Immature natural killer cell (primary cell): ENCODE data around the gene PRICKLE1. TPM values are rescaled to one million over a fixed set of nuclear protein-coding genes. Genes with fewer than 3 reads are reported as not detected.

ENCODE experiments used
- DNase-seq, 3 donors: peaks; one replicate each; pipeline ENCODE4 v3.0.0; 2022; ENCODE audit warnings: mixed read lengths in 1 of 3
- H3K27ac Mint-ChIP-seq, 6 donors: one replicate each; pipeline ENCODE4 v1.8.0; 2020; ENCODE audit warnings: mixed read lengths in 6 of 6, mild to moderate bottlenecking in 5 of 6, inconsistent platforms in 4 of 6, moderate library complexity in 3 of 6
- H3K27me3 Mint-ChIP-seq, 3 donors: one replicate each; pipeline ENCODE4 v1.8.0; 2020 to 2021; ENCODE audit warnings: low read depth in 3 of 3, mild to moderate bottlenecking in 3 of 3, mixed read lengths in 3 of 3, moderate library complexity in 3 of 3, inconsistent platforms in 1 of 3
- H3K36me3 Mint-ChIP-seq, 3 donors: one replicate each; pipeline ENCODE4 v1.8.0; 2020; ENCODE audit warnings: mixed read lengths in 3 of 3, inconsistent platforms in 2 of 3, mild to moderate bottlenecking in 2 of 3
- H3K4me1 Mint-ChIP-seq, 2 donors: one replicate each; pipeline ENCODE4 v1.8.0; 2020; ENCODE audit warnings: inconsistent platforms in 2 of 2, mild to moderate bottlenecking in 2 of 2, mixed read lengths in 2 of 2, moderate library complexity in 1 of 2
- H3K4me3 Mint-ChIP-seq, 5 donors: one replicate each; pipeline ENCODE4 v1.8.0; 2020; ENCODE audit warnings: mild to moderate bottlenecking in 5 of 5, mixed read lengths in 5 of 5, inconsistent platforms in 3 of 5, moderate library complexity in 3 of 5
- H3K9me3 Mint-ChIP-seq, 6 donors: one replicate each; pipeline ENCODE4 v1.8.0; 2020; ENCODE audit warnings: mild to moderate bottlenecking in 6 of 6, mixed read lengths in 6 of 6, inconsistent platforms in 4 of 6, moderate library complexity in 3 of 6
- polyA plus RNA-seq, 3 donors: library from polyadenylated mRNA; unstranded; fragments of 300-500 nt; fragmentation: Illumina TruSeq; gene quantifications; one replicate each; pipeline ENCODE4 v1.2.3, GENCODE V29; 2021

Gene PRICKLE1
- polyA plus RNA-seq, 3 donors from 2014 or later = 0.08 to 0.38 TPM; not detected in 1

DNA sequence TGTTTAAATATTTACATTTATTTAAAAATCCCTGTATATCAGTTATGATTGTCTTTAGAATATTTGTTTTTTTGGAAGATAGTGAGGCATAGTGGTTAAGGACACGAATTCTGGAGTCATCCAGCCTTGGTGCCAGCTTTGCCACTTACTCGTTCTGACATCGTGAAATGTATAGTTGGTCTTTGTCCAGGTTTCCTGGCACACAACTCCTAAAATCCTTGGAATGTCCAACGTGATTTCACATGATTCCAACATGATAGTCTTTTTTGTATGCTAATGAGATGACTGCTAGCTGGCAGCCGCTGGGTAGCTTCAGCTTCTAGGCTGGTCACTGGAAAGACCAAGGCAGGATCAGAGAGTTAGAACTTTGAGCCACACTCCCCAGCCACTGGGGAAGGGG lies 64.8 kb downstream of the PRICKLE1 start:
- DNase-seq = no peak
- H3K36me3 Mint-ChIP-seq = no peaks in the 10 kb centered on the region
- no peak overlapping the region for H3K4me3 Mint-ChIP-seq
- peaks cover 0 to 5% (median 0%) of the 10 kb centered on the region in 6 donors for H3K9me3 Mint-ChIP-seq
- no peaks in the 10 kb centered on the region for H3K4me1 Mint-ChIP-seq
- no peaks in the 10 kb centered on the region for H3K27me3 Mint-ChIP-seq
- no peak overlapping the region for H3K27ac Mint-ChIP-seq

DNA sequence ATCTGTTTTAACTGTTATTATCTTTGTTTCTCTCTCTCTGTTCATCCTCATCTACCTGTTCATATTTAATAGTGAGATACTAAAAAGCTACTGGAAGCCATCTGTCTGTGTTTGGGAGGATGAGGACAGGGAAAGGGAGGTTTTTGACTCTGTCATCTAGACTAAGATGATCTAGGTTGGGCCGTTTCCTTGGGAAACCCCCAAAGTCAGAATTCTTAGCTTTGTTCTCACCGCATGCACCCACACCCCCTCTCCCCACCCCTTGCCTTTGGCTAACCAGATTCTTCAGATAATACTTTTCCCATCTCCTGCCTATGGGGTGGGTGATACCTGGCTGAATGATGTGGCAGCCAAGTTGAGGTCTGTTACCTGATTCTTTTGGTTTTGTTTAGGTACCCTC lies 73.0 kb downstream of the PRICKLE1 start:
- Mint-ChIP-seq H3K27me3 (peaks cover 0 to 10% (median 2%) of the 10 kb centered on the region in 3 donors), H3K4me3 (no peak overlapping the region), H3K9me3 (peaks cover 0 to 4% (median 0%) of the 10 kb centered on the region in 6 donors), H3K36me3 (no peaks in the 10 kb centered on the region), H3K27ac (no peak overlapping the region), H3K4me1 (no peaks in the 10 kb centered on the region)
- no peak for DNase-seq

- H3K27me3 Mint-ChIP-seq = peaks cover 2 to 6% (median 5%) of the 10 kb centered on the region in 3 donors
- no peaks in the 10 kb centered on the region for H3K4me1 Mint-ChIP-seq
- no peak overlapping the region for H3K27ac Mint-ChIP-seq
Measured at GRCh38 chr12:42511656-42512055, 77.9 kb downstream of the PRICKLE1 start.

GRCh38 chr12:42510823-42511222 lies 78.7 kb downstream of the PRICKLE1 start:
- Mint-ChIP-seq H3K36me3 (no peaks in the 10 kb centered on the region), H3K4me1 (no peaks in the 10 kb centered on the region), H3K27ac (no peak overlapping the region), H3K27me3 (peaks cover 2 to 6% (median 4%) of the 10 kb centered on the region in 3 donors), H3K4me3 (no peak overlapping the region), H3K9me3 (no peaks in the 10 kb centered on the region)
- DNase-seq = no peak

More at GRCh38 chr12:42511656-42512055, 77.9 kb downstream of the PRICKLE1 start:
- DNase-seq = no peak
- Mint-ChIP-seq H3K9me3 (peaks cover 0 to 2% (median 0%) of the 10 kb centered on the region in 6 donors), H3K36me3 (no peaks in the 10 kb centered on the region), H3K4me3 (no peak overlapping the region)

DNA sequence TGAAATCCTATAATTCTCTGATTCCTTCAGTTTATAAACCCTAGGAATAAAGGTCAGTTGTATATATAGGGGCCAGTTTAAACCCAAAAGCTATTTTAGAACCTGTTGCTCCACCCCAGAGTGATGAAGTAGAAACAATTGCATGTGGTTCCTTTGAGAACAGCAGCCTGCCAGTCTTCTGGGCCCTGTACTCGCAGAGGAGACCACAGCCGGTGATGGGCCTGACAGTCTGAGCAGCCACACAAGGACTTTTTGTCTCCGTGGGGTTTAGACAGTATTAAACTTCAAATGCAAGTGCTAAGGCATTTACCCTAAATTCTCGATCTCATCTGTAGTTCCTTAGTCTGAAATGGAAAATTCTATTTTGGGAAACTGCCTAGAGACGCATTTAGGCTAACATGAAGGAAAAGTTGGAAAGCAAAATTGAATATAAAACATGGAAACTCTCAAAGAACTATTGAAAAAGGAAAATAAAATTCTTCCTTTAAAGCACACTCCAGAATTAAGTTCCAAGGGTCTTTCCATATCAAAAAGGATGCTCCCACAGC lies 80.6 kb downstream of the PRICKLE1 start:
- H3K36me3 Mint-ChIP-seq = no peaks in the 10 kb centered on the region
- peaks cover 0 to 8% (median 2%) of the 10 kb centered on the region in 3 donors for H3K27me3 Mint-ChIP-seq
- H3K9me3 Mint-ChIP-seq = no peaks in the 10 kb centered on the region
- H3K4me3 Mint-ChIP-seq = no peak overlapping the region
- no peak for DNase-seq
- H3K27ac Mint-ChIP-seq = no peak overlapping the region
- H3K4me1 Mint-ChIP-seq = no peaks in the 10 kb centered on the region

GRCh38 chr12:42507565-42507964 lies 82.0 kb downstream of the PRICKLE1 start:
- H3K4me3 Mint-ChIP-seq = no peak overlapping the region
- no peaks in the 10 kb centered on the region for H3K9me3 Mint-ChIP-seq
- no peak overlapping the region for H3K27ac Mint-ChIP-seq
- DNase-seq = no peak
- peaks cover 0 to 8% (median 2%) of the 10 kb centered on the region in 3 donors for H3K27me3 Mint-ChIP-seq
- no peaks in the 10 kb centered on the region for H3K36me3 Mint-ChIP-seq
- no peaks in the 10 kb centered on the region for H3K4me1 Mint-ChIP-seq

DNA sequence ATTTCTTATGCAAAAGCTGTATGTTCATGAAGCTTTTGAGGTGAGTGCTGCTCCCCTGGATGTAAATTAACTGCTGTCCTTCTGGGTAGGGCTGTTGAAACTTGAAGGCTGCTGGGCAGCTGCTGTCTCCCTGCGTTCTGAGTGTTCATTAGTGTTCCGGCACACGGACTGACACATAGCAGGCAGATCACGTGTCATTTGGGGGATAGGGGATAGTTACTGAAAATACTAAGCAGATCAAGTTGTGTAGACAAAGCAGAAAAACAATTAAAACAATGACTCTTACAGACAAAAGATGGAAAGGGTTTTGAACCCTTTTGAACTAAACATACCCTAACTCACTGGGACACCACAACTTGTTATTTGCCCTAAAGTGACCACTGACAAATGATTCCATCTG lies 82.5 kb downstream of the PRICKLE1 start:
- DNase-seq = no peak
- no peak overlapping the region for H3K4me3 Mint-ChIP-seq
- no peak overlapping the region for H3K27ac Mint-ChIP-seq
- no peaks in the 10 kb centered on the region for H3K36me3 Mint-ChIP-seq
- no peaks in the 10 kb centered on the region for H3K4me1 Mint-ChIP-seq
- no peaks in the 10 kb centered on the region for H3K9me3 Mint-ChIP-seq
- H3K27me3 Mint-ChIP-seq = peaks cover 0 to 6% (median 2%) of the 10 kb centered on the region in 3 donors

- Mint-ChIP-seq H3K27ac (no peak overlapping the region), H3K9me3 (no peaks in the 10 kb centered on the region), H3K27me3 (peaks cover 0 to 4% (median 2%) of the 10 kb centered on the region in 3 donors), H3K36me3 (no peaks in the 10 kb centered on the region), H3K4me1 (no peaks in the 10 kb centered on the region), H3K4me3 (no peak overlapping the region)
- DNase-seq = no peak
Measured at GRCh38 chr12:42504049-42504448, 85.5 kb downstream of the PRICKLE1 start.

GRCh38 chr12:42502682-42503081 lies 86.9 kb downstream of the PRICKLE1 start:
- Mint-ChIP-seq H3K4me1 (no peaks in the 10 kb centered on the region), H3K36me3 (no peaks in the 10 kb centered on the region), H3K9me3 (no peaks in the 10 kb centered on the region), H3K27me3 (peaks cover 0 to 4% (median 2%) of the 10 kb centered on the region in 3 donors), H3K27ac (no peak overlapping the region), H3K4me3 (no peak overlapping the region)
- no peak for DNase-seq

GRCh38 chr12:42498549-42499247 lies 90.8 kb downstream of the PRICKLE1 start:
- H3K27ac Mint-ChIP-seq = no peak overlapping the region
- H3K36me3 Mint-ChIP-seq = no peaks in the 10 kb centered on the region
- no peak for DNase-seq
- no peak overlapping the region for H3K4me3 Mint-ChIP-seq
- H3K4me1 Mint-ChIP-seq = no peaks in the 10 kb centered on the region
- peaks cover 0 to 3% (median 2%) of the 10 kb centered on the region in 3 donors for H3K27me3 Mint-ChIP-seq
- no peaks in the 10 kb centered on the region for H3K9me3 Mint-ChIP-seq

DNA sequence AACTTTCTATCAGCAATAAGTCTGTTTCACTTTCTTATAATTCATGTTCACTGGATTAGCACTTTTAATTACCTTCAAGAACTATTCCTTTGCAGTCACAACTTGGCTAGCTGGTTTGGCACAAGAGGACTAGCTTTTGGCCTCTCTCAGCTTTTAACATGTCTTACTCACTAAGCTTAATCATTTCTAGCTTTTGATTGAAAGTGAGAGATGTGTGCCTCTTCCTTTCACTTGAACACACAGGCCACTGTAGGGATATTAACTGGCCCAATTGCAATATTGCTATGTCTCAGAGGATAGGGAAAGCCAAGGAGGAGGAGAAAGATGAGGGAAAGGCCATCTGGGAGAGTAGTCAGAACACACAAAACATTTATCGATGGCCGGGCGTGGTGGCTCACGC lies 92.7 kb downstream of the PRICKLE1 start:
- H3K4me1 Mint-ChIP-seq = no peaks in the 10 kb centered on the region
- H3K9me3 Mint-ChIP-seq = no peaks in the 10 kb centered on the region
- H3K4me3 Mint-ChIP-seq = no peak overlapping the region
- H3K27ac Mint-ChIP-seq = no peak overlapping the region
- H3K27me3 Mint-ChIP-seq = peaks cover 0 to 3% (median 2%) of the 10 kb centered on the region in 3 donors
- no peak for DNase-seq
- H3K36me3 Mint-ChIP-seq = no peaks in the 10 kb centered on the region

GRCh38 chr12:42495244-42495643 lies 94.3 kb downstream of the PRICKLE1 start:
- H3K27ac Mint-ChIP-seq = no peak overlapping the region
- no peaks in the 10 kb centered on the region for H3K4me1 Mint-ChIP-seq
- H3K4me3 Mint-ChIP-seq = no peak overlapping the region
- no peaks in the 10 kb centered on the region for H3K9me3 Mint-ChIP-seq
- H3K36me3 Mint-ChIP-seq = no peaks in the 10 kb centered on the region
- DNase-seq = no peak
- peaks cover 0 to 1% (median under 1%) of the 10 kb centered on the region in 3 donors for H3K27me3 Mint-ChIP-seq

DNA sequence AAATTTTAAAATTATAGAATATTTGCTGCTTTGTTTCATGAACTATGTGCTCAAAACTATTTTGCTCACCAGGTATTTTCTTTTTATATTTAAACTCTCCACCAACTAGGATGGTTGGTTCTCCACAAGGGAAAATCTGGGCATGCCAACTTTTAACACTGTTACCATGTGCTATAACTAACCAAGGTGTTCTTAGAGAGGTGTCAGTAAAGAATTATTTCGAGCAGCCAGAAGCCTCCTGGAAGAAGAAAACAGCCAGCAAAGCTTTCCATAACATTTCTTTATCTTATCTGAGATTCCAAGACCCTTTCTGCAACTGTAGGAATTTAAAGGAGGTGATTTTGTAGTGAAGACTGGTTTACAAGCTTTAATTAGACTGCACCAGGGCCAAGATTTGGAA lies 97.3 kb downstream of the PRICKLE1 start:
- Mint-ChIP-seq H3K4me3 (no peak overlapping the region), H3K27me3 (peaks cover 3 to 7% (median 3%) of the 10 kb centered on the region in 3 donors), H3K4me1 (no peaks in the 10 kb centered on the region), H3K36me3 (no peaks in the 10 kb centered on the region), H3K27ac (no peak overlapping the region), H3K9me3 (peaks cover 0 to 2% (median 0%) of the 10 kb centered on the region in 6 donors)
- DNase-seq = no peak

DNA sequence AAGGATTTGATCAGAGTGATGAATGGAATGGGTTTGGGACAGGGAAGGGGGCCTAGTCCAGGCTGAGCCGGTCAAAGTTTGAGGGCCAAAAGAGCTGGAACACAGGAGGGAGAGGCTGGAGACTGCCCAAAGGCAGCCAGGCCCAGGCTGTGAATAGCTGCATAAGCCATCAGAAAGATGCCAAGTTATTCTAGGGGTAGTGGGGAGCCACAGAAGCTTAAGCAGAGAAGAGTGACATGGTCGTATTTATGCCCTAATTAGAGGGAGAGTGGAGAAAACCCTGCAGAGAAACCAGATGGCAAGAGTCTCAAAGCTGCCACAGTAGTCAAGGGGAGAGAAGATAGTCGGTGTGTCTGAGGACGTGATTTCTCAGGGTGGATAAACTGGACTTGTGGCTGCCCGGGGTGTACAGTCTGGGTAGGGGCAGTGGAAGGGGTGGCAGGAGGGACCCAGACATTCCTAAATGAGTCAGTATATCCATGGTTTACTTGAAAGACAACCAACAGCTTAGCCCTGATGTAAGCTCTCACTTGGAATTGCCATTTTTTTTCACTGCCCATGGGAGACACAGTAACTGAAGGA lies 99.2 kb downstream of the PRICKLE1 start:
- peaks cover 3 to 10% (median 4%) of the 10 kb centered on the region in 3 donors for H3K27me3 Mint-ChIP-seq
- no peak overlapping the region for H3K27ac Mint-ChIP-seq
- H3K4me1 Mint-ChIP-seq = no peaks in the 10 kb centered on the region
- H3K4me3 Mint-ChIP-seq = no peak overlapping the region
- DNase-seq = no peak
- H3K9me3 Mint-ChIP-seq = peaks cover 0 to 2% (median 0%) of the 10 kb centered on the region in 6 donors
- no peaks in the 10 kb centered on the region for H3K36me3 Mint-ChIP-seq
